ENCODE results near the gene ATP6V0A4.

The ATP6V0A4 gene

GRCh38 chr7:138768241-138768640, 29.8 kb downstream of the ATP6V0A4 start:
- TF ChIP-seq ZFX (IDR thresholded peaks at IDR 0.05; ENCODE audit: borderline replicate concordance) (no peak), CTCF (IDR thresholded peaks at IDR 0.05) (no peak)
- no peak overlapping the region for H3K27ac ChIP-seq

DNA sequence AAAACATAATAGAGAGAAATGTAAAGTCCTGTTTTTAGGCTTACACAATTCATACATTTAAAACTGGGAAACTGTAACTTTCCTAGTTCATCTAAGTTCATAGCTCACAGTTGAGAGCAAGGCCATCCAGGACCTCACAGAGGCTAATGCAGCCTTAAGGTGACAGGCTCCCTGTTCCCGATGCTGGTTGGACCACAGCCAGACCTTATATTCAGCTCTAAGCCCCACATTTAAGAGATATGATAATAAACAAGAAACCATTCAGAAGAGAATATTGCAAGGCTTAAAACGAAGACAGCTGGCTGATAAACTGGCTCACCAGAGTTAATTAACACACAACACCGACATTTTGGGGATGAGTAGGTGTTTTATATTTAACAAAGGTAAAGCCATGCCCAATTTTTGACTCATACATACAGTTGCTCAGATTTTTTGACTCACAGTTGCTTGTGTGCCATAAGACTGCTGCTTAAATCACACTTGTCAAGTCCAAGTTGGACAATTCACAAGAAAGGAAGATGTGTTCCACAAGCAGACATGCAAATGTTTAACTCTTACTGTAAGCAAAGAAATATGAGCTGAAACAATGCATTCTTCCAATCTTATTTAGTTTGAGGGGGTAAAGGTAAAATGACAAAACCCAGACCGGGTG, 41.3 kb downstream of the ATP6V0A4 start:
- H3K27ac ChIP-seq: no peak overlapping the region
- no peak for TF ChIP-seq CTCF (IDR thresholded peaks at IDR 0.05)
- no peak for TF ChIP-seq ZFX (IDR thresholded peaks at IDR 0.05; ENCODE audit: borderline replicate concordance)

GRCh38 chr7:138755842-138756590, 42.0 kb downstream of the ATP6V0A4 start:
- H3K27ac ChIP-seq: no peak overlapping the region

DNA sequence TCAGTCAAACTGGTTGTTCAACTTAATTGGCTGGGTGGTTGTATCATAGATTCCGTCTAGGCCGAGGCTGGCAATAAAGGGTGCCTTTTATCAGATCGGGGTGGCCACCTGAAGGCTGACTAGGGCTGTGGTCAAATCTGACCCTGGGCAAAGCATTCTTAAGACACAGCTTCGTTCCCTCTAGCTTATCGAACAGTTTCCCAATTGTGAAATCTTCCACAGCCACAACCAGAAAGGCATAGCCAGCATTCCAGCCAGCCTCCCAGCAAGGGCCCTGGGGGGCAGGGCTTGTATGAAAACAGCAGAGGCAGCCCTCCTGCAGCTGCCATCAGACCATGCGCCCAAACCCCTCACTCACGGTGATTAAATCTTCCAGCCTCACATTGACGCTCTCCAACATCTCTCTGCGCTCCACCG, 42.7 kb downstream of the ATP6V0A4 start:
- TF ChIP-seq CTCF (IDR thresholded peaks at IDR 0.05): no peak
- TF ChIP-seq ZFX (IDR thresholded peaks at IDR 0.05; ENCODE audit: borderline replicate concordance): no peak
- no peak overlapping the region for H3K27ac ChIP-seq

More at GRCh38 chr7:138755842-138756590, 42.0 kb downstream of the ATP6V0A4 start:
- no peak for TF ChIP-seq ZFX (IDR thresholded peaks at IDR 0.05; ENCODE audit: borderline replicate concordance)
- no peak for TF ChIP-seq CTCF (IDR thresholded peaks at IDR 0.05)

DNA sequence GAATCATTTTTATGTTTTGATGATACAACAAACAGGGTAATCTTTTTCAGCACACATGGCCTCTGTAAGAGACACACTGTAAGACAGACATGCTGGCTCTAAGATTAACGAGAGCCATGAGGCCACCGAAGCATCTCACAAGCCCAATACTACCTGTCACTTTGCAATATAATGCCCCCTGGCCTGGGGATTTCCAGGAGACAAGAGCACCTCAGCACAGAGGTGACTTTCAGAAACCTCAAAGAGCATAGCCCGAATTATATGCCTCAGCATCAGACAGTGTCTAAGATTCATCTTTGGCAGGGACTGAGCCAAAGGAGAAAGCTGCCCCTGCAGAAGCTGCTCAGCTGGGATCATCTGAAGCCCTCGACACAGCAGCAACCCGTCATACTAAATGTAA, 44.4 kb downstream of the ATP6V0A4 start:
- H3K27ac ChIP-seq: no peak overlapping the region
- TF ChIP-seq CTCF (IDR thresholded peaks at IDR 0.05) (no peak), ZFX (IDR thresholded peaks at IDR 0.05; ENCODE audit: borderline replicate concordance) (no peak)

DNA sequence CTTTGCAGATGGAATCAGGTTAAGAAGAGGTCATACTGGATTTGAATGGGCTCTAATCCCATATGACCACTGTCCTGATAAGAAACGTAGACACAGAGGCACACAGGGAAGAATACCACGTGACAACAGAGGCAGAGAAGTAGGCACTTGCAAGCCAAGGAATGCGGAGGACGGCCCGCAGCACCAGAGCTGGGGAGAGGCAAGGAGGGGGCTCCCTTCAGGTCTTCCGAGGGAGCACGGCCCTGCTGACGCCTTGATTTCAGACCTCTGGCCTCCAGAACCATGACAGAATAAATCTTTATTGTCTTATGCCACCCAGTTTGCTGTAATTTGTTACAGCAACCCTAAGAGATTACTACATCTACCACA, 44.9 kb downstream of the ATP6V0A4 start:
- no peak overlapping the region for H3K27ac ChIP-seq
- TF ChIP-seq CTCF (IDR thresholded peaks at IDR 0.05): no peak
- TF ChIP-seq ZFX (IDR thresholded peaks at IDR 0.05; ENCODE audit: borderline replicate concordance): no peak

DNA sequence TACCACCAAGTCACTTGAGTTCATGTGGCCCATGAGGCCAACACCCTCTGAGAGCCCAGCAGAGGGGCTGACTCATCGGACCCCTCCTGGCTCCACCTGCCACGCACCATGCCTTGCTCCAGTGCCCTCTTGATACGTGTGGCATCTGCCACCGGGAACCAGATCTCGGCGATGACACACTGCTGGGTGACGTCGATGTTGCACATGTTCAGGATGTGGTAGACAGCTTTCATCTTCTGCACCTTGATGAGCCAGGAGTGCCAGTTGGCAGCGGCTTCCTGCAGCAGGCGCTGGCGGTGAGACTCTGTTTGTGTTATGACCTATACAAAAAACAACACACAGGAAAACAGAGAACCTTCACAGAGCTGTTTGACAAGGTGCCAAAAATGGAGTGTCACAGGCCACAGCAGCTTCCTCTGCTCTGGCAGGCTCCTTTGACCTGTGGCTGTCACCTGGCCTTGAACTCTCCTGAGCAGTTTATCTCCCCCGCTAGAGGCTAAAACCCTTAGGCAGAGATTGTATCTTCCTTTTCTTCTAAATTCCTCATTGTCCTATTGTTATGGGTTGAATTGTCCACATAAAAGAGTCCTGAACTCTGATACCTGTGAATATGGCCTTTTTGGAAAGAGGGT, 45.4 kb downstream of the ATP6V0A4 start:
- H3K27ac ChIP-seq: no peak overlapping the region
- no peak for TF ChIP-seq ZFX (IDR thresholded peaks at IDR 0.05; ENCODE audit: borderline replicate concordance)
- TF ChIP-seq CTCF (IDR thresholded peaks at IDR 0.05): peak; percentile 8; the same call in 1 of the 2 replicates

Measured in 22Rv1 (cell line).